HepG2 (cell line): ENCODE measurements around the gene TTBK2. TPM values are rescaled to one million over a fixed set of nuclear protein-coding genes. Genes with fewer than 3 reads are reported as not detected.

Experiments used
- FLYWCH1 ChIP-seq: sonication (generic); formaldehyde crosslinking; IDR thresholded peaks from 2 replicates; pipeline ENCODE4 v1.8.1; 2023; ENCODE audit warnings: mild to moderate bottlenecking, missing genetic modification reagents
- FOXJ3 ChIP-seq: sonication (generic); formaldehyde crosslinking; IDR thresholded peaks from 2 replicates; pipeline ENCODE4 v1.4.0; 2020; ENCODE audit warnings: missing genetic modification reagents, mild to moderate bottlenecking, borderline replicate concordance
- HOXA7 ChIP-seq: sonication (generic); formaldehyde crosslinking; IDR thresholded peaks from 2 replicates; pipeline ENCODE4 v1.8.1; 2022; ENCODE audit warnings: mild to moderate bottlenecking, missing genetic modification reagents, moderate library complexity
- KDM3A ChIP-seq: IDR thresholded peaks from 2 replicates; pipeline ENCODE4 v1.6.1; 2018; ENCODE audit warnings: low read depth, missing compliant biosample characterization
- ZNF460 ChIP-seq: sonication (generic); formaldehyde crosslinking; IDR thresholded peaks from 2 replicates; pipeline ENCODE4 v1.5.1; 2020; ENCODE audit warnings: missing genetic modification reagents, mild to moderate bottlenecking, borderline replicate concordance
- ZNF674 ChIP-seq: sonication (generic); formaldehyde crosslinking; IDR thresholded peaks from 2 replicates; pipeline ENCODE4 v1.5.0; 2020; ENCODE audit warnings: low read depth, mild to moderate bottlenecking, missing genetic modification reagents
- ZNF703 ChIP-seq: sonication (generic); formaldehyde crosslinking; IDR thresholded peaks from 2 replicates; pipeline ENCODE4 v1.5.1; 2020; ENCODE audit warnings: missing genetic modification reagents, mild to moderate bottlenecking, moderate library complexity, borderline replicate concordance
- polyA plus RNA-seq, 8 experiments: library from polyadenylated mRNA; depleted of rRNA in 3 of 8; stranded (reverse) in 7 of 8; unstranded in 1 of 8; fragments of >200 nt; fragmentation: Illumina TruSeq in 4 of 8; extraction: Trizol in 4 of 8; gene quantifications; 2 replicates each; pipeline versions ENCODE4 v1.2.1 to v1.2.3, GENCODE V29; 2011 to 2016; ENCODE audit warnings: low read depth in 4 of 8, missing spikeins in 1 of 8, mixed read lengths in 1 of 8; ENCODE audit not compliant: insufficient read depth in 1 of 8
- total RNA-seq, 5 experiments: library from RNA; depleted of rRNA; stranded (reverse); fragments of >200 nt; fragmentation: Illumina TruSeq; extraction: Trizol; gene quantifications; 2 replicates each; pipeline ENCODE4 v1.2.3, GENCODE V29; 2016; ENCODE audit warnings: low read depth in 1 of 5
- TF ChIP-seq, protein P1 (sequence below): sonication (generic); formaldehyde crosslinking; IDR thresholded peaks from 2 replicates; pipeline ENCODE4 v1.4.0; 2020; ENCODE audit warnings: low read depth, missing genetic modification reagents
- TF ChIP-seq, protein P2 (sequence below), 2 experiments: fragments of 450-650 bp in 1 of 2; sonication (generic) in 1 of 2; formaldehyde crosslinking in 1 of 2; IDR thresholded peaks; 2 replicates each; pipeline versions ENCODE4 v1.6.1 to v1.8.0; 2016 to 2022; ENCODE audit warnings: antibody characterized with exemption in 1 of 2, mild to moderate bottlenecking in 1 of 2, missing genetic modification reagents in 1 of 2
- TF ChIP-seq, protein P3 (sequence below): sonication (generic); formaldehyde crosslinking; IDR thresholded peaks from 2 replicates; pipeline ENCODE4 v1.4.0; 2020; ENCODE audit warnings: low read depth, mild to moderate bottlenecking, missing genetic modification reagents
- TF ChIP-seq, protein P4 (sequence below): IDR thresholded peaks from 2 replicates; pipeline ENCODE4 v1.6.1; 2016; ENCODE audit warnings: low read depth, borderline replicate concordance

TTBK2 gene
- total and polyA plus RNA-seq, 2 of the 13 experiments (the other 11 are each of a cell fraction or from before 2014, with no cell fraction given): 5.1 to 7.4 TPM

DNA sequence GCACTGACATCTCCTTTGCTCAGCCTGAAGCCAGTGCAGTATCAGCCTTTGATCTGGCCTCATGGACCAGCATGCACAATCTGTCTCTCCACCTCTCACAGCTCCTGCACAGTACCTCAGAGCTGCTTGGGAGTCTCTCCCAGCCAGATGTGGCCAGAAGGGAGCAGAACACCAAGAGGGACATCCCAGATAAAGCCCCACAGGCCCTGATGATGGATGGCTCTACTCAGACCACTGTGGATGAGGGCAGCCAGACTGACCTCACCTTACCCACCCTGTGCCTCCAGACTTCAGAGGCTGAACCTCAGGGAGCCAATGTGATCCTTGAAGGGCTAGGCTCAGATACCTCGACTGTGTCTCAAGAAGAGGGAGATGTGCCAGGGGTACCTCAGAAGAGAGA is 228.0 kb downstream of the TTBK2 start (continued):
- TF ChIP-seq, protein P1, sequence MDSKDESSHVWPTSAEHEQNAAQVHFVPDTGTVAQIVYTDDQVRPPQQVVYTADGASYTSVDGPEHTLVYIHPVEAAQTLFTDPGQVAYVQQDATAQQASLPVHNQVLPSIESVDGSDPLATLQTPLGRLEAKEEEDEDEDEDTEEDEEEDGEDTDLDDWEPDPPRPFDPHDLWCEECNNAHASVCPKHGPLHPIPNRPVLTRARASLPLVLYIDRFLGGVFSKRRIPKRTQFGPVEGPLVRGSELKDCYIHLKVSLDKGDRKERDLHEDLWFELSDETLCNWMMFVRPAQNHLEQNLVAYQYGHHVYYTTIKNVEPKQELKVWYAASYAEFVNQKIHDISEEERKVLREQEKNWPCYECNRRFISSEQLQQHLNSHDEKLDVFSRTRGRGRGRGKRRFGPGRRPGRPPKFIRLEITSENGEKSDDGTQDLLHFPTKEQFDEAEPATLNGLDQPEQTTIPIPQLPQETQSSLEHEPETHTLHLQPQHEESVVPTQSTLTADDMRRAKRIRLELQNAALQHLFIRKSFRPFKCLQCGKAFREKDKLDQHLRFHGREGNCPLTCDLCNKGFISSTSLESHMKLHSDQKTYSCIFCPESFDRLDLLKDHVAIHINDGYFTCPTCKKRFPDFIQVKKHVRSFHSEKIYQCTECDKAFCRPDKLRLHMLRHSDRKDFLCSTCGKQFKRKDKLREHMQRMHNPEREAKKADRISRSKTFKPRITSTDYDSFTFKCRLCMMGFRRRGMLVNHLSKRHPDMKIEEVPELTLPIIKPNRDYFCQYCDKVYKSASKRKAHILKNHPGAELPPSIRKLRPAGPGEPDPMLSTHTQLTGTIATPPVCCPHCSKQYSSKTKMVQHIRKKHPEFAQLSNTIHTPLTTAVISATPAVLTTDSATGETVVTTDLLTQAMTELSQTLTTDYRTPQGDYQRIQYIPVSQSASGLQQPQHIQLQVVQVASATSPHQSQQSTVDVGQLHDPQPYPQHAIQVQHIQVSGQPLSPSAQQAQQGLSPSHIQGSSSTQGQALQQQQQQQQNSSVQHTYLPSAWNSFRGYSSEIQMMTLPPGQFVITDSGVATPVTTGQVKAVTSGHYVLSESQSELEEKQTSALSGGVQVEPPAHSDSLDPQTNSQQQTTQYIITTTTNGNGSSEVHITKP (CRISPR knock-in tag): no peak
- TF ChIP-seq FOXJ3 (CRISPR knock-in tag) (no peak), HOXA7 (no peak), KDM3A (CRISPR knock-in tag) (no peak), ZNF460 (CRISPR knock-in tag) (no peak), ZNF703 (CRISPR knock-in tag) (no peak), FLYWCH1 (CRISPR knock-in tag) (no peak), ZNF674 (CRISPR knock-in tag) (no peak)
- TF ChIP-seq, protein P2, sequence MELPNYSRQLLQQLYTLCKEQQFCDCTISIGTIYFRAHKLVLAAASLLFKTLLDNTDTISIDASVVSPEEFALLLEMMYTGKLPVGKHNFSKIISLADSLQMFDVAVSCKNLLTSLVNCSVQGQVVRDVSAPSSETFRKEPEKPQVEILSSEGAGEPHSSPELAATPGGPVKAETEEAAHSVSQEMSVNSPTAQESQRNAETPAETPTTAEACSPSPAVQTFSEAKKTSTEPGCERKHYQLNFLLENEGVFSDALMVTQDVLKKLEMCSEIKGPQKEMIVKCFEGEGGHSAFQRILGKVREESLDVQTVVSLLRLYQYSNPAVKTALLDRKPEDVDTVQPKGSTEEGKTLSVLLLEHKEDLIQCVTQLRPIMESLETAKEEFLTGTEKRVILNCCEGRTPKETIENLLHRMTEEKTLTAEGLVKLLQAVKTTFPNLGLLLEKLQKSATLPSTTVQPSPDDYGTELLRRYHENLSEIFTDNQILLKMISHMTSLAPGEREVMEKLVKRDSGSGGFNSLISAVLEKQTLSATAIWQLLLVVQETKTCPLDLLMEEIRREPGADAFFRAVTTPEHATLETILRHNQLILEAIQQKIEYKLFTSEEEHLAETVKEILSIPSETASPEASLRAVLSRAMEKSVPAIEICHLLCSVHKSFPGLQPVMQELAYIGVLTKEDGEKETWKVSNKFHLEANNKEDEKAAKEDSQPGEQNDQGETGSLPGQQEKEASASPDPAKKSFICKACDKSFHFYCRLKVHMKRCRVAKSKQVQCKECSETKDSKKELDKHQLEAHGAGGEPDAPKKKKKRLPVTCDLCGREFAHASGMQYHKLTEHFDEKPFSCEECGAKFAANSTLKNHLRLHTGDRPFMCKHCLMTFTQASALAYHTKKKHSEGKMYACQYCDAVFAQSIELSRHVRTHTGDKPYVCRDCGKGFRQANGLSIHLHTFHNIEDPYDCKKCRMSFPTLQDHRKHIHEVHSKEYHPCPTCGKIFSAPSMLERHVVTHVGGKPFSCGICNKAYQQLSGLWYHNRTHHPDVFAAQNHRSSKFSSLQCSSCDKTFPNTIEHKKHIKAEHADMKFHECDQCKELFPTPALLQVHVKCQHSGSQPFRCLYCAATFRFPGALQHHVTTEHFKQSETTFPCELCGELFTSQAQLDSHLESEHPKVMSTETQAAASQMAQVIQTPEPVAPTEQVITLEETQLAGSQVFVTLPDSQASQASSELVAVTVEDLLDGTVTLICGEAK (IDR thresholded peaks at IDR 0.05): no peak
- TF ChIP-seq, protein P2 (CRISPR knock-in tag; IDR thresholded peaks at IDR 0.05): no peak
- TF ChIP-seq, protein P3, sequence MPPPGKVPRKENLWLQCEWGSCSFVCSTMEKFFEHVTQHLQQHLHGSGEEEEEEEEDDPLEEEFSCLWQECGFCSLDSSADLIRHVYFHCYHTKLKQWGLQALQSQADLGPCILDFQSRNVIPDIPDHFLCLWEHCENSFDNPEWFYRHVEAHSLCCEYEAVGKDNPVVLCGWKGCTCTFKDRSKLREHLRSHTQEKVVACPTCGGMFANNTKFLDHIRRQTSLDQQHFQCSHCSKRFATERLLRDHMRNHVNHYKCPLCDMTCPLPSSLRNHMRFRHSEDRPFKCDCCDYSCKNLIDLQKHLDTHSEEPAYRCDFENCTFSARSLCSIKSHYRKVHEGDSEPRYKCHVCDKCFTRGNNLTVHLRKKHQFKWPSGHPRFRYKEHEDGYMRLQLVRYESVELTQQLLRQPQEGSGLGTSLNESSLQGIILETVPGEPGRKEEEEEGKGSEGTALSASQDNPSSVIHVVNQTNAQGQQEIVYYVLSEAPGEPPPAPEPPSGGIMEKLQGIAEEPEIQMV: no peak
- TF ChIP-seq, protein P4, sequence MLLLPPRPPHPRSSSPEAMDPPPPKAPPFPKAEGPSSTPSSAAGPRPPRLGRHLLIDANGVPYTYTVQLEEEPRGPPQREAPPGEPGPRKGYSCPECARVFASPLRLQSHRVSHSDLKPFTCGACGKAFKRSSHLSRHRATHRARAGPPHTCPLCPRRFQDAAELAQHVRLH (CRISPR knock-in tag): no peak
